Liver (tissue), 3 donors: ENCODE data around the gene LRRFIP1.

Experiments used
- ATF3 ChIP-seq: IDR thresholded peaks from 2 replicates; pipeline ENCODE4 v1.6.1; 2016; ENCODE audit warnings: antibody characterized with exemption
- CTCF ChIP-seq: fragments of 150-350 bp; IDR thresholded peaks from 2 replicates; pipeline ENCODE4 v1.5.1; 2017; ENCODE audit warnings: improper control_type of control experiment, low read depth, low read length; ENCODE audit not compliant: missing input control
- FOXA1 ChIP-seq: IDR thresholded peaks from 2 replicates; pipeline ENCODE4 v1.6.1; 2016; ENCODE audit warnings: antibody characterized with exemption
- HNF4G ChIP-seq: IDR thresholded peaks from 2 replicates; pipeline ENCODE4 v1.6.1; 2016; ENCODE audit warnings: antibody characterized with exemption
- RAD21 ChIP-seq, 2 donors: IDR thresholded peaks; 2 replicates each; pipeline ENCODE4 v1.6.1; 2016; ENCODE audit warnings: antibody characterized with exemption in 2 of 2, mild to moderate bottlenecking in 2 of 2
- RXRA ChIP-seq, 2 donors: IDR thresholded peaks; 2 replicates each; pipeline ENCODE4 v1.6.1; 2017 to 2018; ENCODE audit warnings: antibody characterized with exemption in 2 of 2, mild to moderate bottlenecking in 1 of 2
- TF ChIP-seq, protein P1 (sequence below): IDR thresholded peaks from 2 replicates; pipeline ENCODE4 v1.6.1; 2016; ENCODE audit warnings: antibody characterized with exemption
- TF ChIP-seq, protein P2 (sequence below): IDR thresholded peaks from 2 replicates; pipeline ENCODE4 v1.6.1; 2016; ENCODE audit warnings: antibody characterized with exemption, mild to moderate bottlenecking
- TF ChIP-seq, protein P3 (sequence below): IDR thresholded peaks from 2 replicates; pipeline ENCODE4 v1.6.1; 2016; ENCODE audit warnings: antibody characterized with exemption
- donor health status: healthy.
- donor health status: healthy.

DNA sequence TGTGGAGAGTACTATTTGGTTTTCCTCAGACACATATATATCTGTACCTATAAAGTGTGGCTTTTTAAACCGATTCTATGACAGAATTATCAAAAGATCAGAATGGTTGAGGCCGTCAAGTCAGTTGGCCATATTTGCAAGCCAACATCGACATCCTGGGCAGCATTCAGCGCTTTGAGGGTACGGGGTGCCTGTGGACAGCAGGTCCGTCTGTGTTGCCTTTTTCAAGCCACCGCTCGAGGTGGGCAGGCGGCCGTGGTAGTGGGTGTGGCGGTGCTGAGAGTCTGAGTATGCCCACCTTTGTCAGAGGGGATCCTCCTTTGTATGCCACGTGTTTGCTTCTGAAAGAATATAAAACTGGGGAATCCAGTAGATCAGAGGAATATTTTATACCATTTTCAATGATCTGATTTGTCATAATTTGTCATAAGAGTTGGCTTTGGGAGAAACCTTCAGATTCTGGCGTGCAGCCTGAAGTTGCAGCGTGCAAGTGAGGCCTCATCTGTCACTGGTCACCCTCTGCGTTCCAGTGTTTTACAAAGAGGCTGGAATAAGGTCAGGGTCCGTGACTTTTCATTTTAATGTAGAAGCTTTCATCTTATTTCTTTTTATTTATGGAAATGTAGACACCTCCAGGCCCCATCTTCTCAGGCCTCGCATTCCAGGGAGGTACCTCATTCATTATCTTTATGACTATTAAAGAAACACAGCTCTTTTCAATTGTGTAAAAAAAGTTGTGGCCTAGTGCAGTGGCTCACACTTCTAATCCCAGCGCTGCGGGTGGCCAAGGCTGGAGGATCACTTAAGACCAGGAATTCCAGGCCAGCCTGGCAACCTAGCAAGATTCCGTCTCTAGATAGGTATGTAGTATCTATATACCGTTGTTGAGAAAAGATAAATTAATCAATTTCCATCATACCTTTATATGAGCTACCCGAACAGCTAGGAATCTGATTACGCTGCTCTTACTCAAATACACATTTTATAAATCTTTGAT lies 133.4 kb downstream of the LRRFIP1 start:
- TF ChIP-seq RAD21 (IDR thresholded peaks at IDR 0.05): no peak
- TF ChIP-seq, protein P1, sequence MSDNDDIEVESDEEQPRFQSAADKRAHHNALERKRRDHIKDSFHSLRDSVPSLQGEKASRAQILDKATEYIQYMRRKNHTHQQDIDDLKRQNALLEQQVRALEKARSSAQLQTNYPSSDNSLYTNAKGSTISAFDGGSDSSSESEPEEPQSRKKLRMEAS: no peak
- TF ChIP-seq CTCF: no peak
- no peak for TF ChIP-seq FOXA1
- TF ChIP-seq RXRA (IDR thresholded peaks at IDR 0.05): no peak
- TF ChIP-seq, protein P2, sequence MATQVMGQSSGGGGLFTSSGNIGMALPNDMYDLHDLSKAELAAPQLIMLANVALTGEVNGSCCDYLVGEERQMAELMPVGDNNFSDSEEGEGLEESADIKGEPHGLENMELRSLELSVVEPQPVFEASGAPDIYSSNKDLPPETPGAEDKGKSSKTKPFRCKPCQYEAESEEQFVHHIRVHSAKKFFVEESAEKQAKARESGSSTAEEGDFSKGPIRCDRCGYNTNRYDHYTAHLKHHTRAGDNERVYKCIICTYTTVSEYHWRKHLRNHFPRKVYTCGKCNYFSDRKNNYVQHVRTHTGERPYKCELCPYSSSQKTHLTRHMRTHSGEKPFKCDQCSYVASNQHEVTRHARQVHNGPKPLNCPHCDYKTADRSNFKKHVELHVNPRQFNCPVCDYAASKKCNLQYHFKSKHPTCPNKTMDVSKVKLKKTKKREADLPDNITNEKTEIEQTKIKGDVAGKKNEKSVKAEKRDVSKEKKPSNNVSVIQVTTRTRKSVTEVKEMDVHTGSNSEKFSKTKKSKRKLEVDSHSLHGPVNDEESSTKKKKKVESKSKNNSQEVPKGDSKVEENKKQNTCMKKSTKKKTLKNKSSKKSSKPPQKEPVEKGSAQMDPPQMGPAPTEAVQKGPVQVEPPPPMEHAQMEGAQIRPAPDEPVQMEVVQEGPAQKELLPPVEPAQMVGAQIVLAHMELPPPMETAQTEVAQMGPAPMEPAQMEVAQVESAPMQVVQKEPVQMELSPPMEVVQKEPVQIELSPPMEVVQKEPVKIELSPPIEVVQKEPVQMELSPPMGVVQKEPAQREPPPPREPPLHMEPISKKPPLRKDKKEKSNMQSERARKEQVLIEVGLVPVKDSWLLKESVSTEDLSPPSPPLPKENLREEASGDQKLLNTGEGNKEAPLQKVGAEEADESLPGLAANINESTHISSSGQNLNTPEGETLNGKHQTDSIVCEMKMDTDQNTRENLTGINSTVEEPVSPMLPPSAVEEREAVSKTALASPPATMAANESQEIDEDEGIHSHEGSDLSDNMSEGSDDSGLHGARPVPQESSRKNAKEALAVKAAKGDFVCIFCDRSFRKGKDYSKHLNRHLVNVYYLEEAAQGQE: no peak
- TF ChIP-seq, protein P3, sequence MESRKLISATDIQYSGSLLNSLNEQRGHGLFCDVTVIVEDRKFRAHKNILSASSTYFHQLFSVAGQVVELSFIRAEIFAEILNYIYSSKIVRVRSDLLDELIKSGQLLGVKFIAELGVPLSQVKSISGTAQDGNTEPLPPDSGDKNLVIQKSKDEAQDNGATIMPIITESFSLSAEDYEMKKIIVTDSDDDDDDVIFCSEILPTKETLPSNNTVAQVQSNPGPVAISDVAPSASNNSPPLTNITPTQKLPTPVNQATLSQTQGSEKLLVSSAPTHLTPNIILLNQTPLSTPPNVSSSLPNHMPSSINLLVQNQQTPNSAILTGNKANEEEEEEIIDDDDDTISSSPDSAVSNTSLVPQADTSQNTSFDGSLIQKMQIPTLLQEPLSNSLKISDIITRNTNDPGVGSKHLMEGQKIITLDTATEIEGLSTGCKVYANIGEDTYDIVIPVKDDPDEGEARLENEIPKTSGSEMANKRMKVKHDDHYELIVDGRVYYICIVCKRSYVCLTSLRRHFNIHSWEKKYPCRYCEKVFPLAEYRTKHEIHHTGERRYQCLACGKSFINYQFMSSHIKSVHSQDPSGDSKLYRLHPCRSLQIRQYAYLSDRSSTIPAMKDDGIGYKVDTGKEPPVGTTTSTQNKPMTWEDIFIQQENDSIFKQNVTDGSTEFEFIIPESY: no peak
- TF ChIP-seq ATF3: no peak
- TF ChIP-seq HNF4G: no peak
